ENCODE results near the gene PNMA6F.
"Not testable (repeated sequence)": the region's sequence is repeated elsewhere in the genome, so short reads cannot be mapped to it uniquely, and the experiment has no call there.

Gene PNMA6F

DNA sequence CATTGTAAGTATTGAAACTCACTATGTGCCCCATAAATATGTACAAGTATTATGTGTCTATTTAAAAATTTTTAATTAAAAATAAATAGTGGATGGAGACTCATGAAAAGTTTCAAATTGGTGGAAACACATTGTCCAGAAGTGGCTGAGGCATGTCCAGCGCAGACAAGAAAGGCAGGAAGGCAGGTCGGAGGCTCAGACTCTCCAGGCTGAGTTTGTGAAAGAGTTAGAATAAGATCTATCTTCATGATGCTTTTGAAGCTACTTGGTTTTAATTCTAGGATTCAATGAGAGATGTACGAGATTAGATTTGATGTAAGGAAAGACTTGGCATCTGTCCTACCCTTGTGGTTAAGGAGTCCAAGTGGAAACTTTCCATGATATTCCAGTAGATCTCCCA, 19.8 kb downstream of the PNMA6F start:
- DNase-seq, result no peak

DNA sequence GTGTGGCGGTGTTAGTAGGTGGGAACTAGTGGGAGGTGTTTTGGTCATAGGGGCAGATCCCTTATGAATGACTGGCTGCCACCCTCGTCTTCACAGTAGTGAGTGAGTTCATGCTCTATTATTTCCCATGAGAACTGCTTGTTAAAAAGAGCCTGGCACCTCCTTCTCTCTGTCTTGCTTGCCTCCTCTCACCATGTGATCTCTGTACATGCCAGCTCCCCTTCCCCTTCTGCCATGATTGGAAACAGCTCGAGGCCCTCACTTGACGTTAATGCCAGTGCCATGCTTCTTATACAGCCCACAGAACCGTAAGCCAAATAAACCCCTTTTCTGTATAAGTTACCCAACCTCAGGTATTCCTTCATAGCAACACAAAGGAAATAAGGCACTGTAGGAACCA, 21.7 kb downstream of the PNMA6F start:
- no peak for DNase-seq

DNA sequence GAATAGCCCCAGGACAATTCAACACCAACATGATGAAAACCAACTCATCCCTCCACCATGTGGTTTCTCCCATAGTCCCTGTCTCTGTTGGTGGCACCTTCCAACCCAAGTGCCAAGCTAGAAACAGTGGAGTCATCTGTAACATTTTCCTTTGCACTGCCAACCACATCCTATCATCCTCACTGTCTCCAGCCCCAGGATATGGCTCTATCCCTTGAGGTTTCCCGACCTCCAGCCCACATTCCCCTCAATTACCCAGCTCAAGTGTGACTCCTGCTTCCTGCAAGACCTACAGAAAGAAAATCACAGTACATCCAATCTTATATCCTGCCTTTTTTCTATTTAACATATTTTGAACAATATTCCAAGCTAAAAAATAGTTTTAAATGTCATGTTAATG, 24.2 kb downstream of the PNMA6F start:
- no peak for DNase-seq

GRCh38 chrX:153293485-153294071, 28.0 kb downstream of the PNMA6F start:
- not testable (repeated sequence) for DNase-seq

- DNase-seq, result not testable (repeated sequence)
Observed at GRCh38 chrX:153288807-153289206, 32.8 kb downstream of the PNMA6F start.

- DNase-seq, result not testable (repeated sequence)
Observed at GRCh38 chrX:153285678-153286077, 35.9 kb downstream of the PNMA6F start.

DNA sequence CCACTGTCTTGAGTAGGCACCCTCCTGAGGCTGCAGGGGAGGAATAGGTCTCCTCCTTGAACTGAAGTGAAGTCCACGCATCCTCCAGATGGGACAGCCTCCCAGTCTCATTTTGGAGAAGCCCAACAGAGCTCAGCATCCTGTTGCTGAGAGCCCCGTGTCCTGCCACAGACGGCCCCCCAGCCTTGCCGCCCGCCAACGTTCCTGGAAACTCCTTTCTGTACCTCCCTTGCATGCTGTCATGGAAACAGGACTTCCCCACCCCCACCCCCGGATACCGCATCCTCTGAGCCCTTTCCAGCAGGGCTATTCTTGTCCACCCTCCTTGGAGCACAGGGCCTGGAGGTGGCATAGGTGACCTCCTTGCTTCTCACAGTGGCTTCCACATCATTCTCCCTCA, 37.6 kb downstream of the PNMA6F start:
- DNase-seq, result not testable (repeated sequence)

DNA sequence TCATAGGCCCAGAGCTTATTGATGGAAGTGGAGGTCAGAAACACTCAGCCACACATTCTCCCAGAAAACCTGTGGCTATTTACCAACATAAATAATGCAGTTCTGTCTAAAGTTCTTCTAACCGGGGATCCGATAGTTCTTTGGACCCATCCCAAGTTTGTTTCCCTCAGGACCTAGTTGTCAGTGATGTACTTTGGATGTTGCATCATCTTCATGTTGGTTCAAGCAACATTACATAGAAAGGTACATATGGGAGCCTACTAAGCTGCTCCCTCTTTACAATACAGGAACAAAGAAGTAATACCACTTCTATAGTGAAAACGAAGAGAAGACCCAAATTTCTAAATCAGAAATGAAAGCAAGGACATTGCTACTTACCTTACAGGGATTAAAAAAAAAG, 39.8 kb downstream of the PNMA6F start:
- not testable (repeated sequence) for DNase-seq

GRCh38 chrX:153279304-153279703, 42.3 kb downstream of the PNMA6F start:
- not testable (repeated sequence) for DNase-seq

DNA sequence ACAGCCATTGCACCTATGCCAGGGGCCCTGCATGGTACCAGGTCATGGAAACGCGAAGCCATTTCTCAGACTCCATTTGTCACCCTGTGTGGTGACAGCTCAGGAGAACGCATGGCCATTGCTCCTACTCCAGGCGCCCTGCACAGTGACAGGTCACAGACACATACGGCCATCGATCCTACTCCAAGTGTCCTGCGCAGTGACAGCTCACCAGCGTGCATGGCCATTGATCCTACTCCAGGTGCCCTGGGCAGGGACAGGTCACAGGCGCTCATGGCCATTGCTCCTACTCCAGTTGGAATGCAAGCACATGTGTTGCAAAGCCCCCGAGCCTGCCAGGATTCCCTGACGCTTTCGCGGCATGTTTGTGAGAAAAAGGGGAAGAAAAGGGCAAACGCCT, 45.5 kb downstream of the PNMA6F start:
- not testable (repeated sequence) for DNase-seq

DNA sequence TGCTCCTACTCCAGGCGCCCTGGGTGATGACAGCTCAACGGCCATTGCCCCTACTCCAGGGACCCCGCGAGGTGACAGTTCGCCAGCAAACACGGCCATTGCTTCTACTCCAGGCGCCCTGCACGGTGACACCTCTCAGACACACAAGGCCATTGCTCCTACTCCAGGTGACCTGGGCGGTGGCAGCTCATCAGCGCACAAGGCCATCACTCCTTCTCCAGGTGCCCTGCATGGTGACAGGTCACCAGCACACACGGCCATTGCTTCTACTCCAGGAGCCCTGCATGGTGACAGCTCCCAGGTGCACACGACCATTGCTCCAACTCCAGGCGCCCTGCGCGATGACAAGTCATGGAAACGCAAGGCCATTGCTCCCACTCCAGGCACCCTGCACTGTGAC, 46.1 kb downstream of the PNMA6F start:
- not testable (repeated sequence) for DNase-seq

DNA sequence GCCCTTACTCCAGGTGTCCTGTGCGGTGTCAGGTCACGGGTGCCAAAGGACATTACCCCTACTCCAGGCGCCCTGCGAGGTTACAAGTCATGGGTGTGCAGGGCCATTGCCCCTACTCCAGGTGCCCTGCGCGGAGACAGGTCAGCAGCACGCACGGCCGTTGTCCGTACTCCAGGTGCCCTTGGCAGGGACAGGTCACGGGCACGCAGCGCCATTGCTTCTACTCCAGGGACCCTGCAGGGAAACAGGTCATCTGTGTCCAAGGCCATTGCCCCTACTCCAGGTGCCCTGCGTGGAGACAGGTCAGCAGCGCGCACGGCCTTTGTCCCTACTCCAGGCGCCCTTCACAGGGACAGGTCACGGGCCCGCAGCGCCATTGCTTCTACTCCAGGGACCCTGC, 49.0 kb downstream of the PNMA6F start:
- DNase-seq, result not testable (repeated sequence)

GRCh38 chrX:153272070-153272469, 49.5 kb downstream of the PNMA6F start:
- not testable (repeated sequence) for DNase-seq
